Liver (tissue), 9 donors: ENCODE data around the gene ZNF423. TPM values are rescaled to one million over a fixed set of nuclear protein-coding genes. Genes with fewer than 3 reads are reported as not detected.

Experiments used
- DNase-seq: peaks from one replicate; pipeline ENCODE4 v3.0.0-alpha.2; 2017; ENCODE audit warnings: low spot score
- H3K27ac ChIP-seq, 2 donors: one replicate each; pipeline ENCODE4 v1.7.0; 2013; ENCODE audit warnings: inconsistent platforms in 2 of 2, low read length in 2 of 2, control low read depth in 1 of 2, low read depth in 1 of 2, mild to moderate bottlenecking in 1 of 2
- H3K27me3 ChIP-seq, 4 donors: one replicate each; pipeline versions ENCODE4 v1.6.1 to v1.7.0; 2013; ENCODE audit warnings: low read length in 3 of 4, inconsistent platforms in 1 of 4, mild to moderate bottlenecking in 1 of 4, moderate library complexity in 1 of 4; ENCODE audit not compliant: control insufficient read depth in 4 of 4, insufficient read depth in 4 of 4
- H3K36me3 ChIP-seq, 4 donors: one replicate each; pipeline versions ENCODE4 v1.6.1 to v1.7.0; 2013; ENCODE audit warnings: low read length in 3 of 4, mild to moderate bottlenecking in 3 of 4, low read depth in 1 of 4, moderate library complexity in 1 of 4; ENCODE audit not compliant: control insufficient read depth in 4 of 4, insufficient read depth in 3 of 4
- H3K4me1 ChIP-seq, 4 donors: one replicate each; pipeline versions ENCODE4 v1.6.1 to v1.7.0; 2013; ENCODE audit warnings: low read length in 3 of 4, mild to moderate bottlenecking in 3 of 4, moderate library complexity in 1 of 4; ENCODE audit not compliant: control insufficient read depth in 4 of 4, insufficient read depth in 4 of 4
- H3K4me3 ChIP-seq, 3 donors: one replicate each; pipeline versions ENCODE4 v1.6.1 to v1.7.0; 2013; ENCODE audit warnings: low read length in 3 of 3, control low read depth in 1 of 3, low read depth in 1 of 3, mild to moderate bottlenecking in 1 of 3
- H3K9ac ChIP-seq, 2 donors: one replicate each; pipeline ENCODE4 v1.7.0; 2013; ENCODE audit warnings: low read length in 2 of 2, mild to moderate bottlenecking in 2 of 2, moderate library complexity in 2 of 2, control low read depth in 1 of 2, low read depth in 1 of 2
- H3K9me3 ChIP-seq, 4 donors: one replicate each; pipeline versions ENCODE4 v1.6.1 to v1.7.0; 2013; ENCODE audit warnings: low read length in 3 of 4; ENCODE audit not compliant: control insufficient read depth in 4 of 4
- ATF3 ChIP-seq: IDR thresholded peaks from 2 replicates; pipeline ENCODE4 v1.6.1; 2016; ENCODE audit warnings: antibody characterized with exemption
- CTCF ChIP-seq: fragments of 150-350 bp; IDR thresholded peaks from 2 replicates; pipeline ENCODE4 v1.5.1; 2017; ENCODE audit warnings: improper control_type of control experiment, low read depth, low read length; ENCODE audit not compliant: missing input control
- EGR1 ChIP-seq, 2 donors: IDR thresholded peaks; 2 replicates each; pipeline ENCODE4 v1.6.1; 2016 to 2018; ENCODE audit warnings: antibody characterized with exemption in 2 of 2, low read depth in 2 of 2
- FOXA1 ChIP-seq: IDR thresholded peaks from 2 replicates; pipeline ENCODE4 v1.6.1; 2016; ENCODE audit warnings: antibody characterized with exemption
- FOXA2 ChIP-seq: IDR thresholded peaks from 2 replicates; pipeline ENCODE4 v1.6.1; 2016; ENCODE audit warnings: antibody characterized with exemption
- GABPA ChIP-seq, 2 donors: IDR thresholded peaks in 1 of 2; conservative IDR thresholded peaks in 1 of 2; 2 replicates each; pipeline ENCODE4 v1.6.1; 2016; ENCODE audit warnings: antibody characterized with exemption in 2 of 2, mild to moderate bottlenecking in 1 of 2, moderate library complexity in 1 of 2
- HNF4A ChIP-seq, 2 donors: conservative IDR thresholded peaks; 2 replicates each; pipeline ENCODE4 v1.6.1; 2016; ENCODE audit warnings: antibody characterized with exemption in 2 of 2, mild to moderate bottlenecking in 2 of 2
- HNF4G ChIP-seq: IDR thresholded peaks from 2 replicates; pipeline ENCODE4 v1.6.1; 2016; ENCODE audit warnings: antibody characterized with exemption
- JUND ChIP-seq, 2 donors: IDR thresholded peaks; 2 replicates each; pipeline ENCODE4 v1.6.1; 2016; ENCODE audit warnings: antibody characterized with exemption in 2 of 2
- MAX ChIP-seq: IDR thresholded peaks from 2 replicates; pipeline ENCODE4 v1.6.1; 2016; ENCODE audit warnings: antibody characterized with exemption
- NR2F2 ChIP-seq: IDR thresholded peaks from 2 replicates; pipeline ENCODE4 v1.6.1; 2016; ENCODE audit warnings: antibody characterized with exemption
- RAD21 ChIP-seq, 2 donors: IDR thresholded peaks; 2 replicates each; pipeline ENCODE4 v1.6.1; 2016; ENCODE audit warnings: antibody characterized with exemption in 2 of 2, mild to moderate bottlenecking in 2 of 2
- REST ChIP-seq: IDR thresholded peaks from 2 replicates; pipeline ENCODE4 v1.6.1; 2016; ENCODE audit warnings: antibody characterized with exemption, mild to moderate bottlenecking
- RXRA ChIP-seq, 2 donors: IDR thresholded peaks; 2 replicates each; pipeline ENCODE4 v1.6.1; 2017 to 2018; ENCODE audit warnings: antibody characterized with exemption in 2 of 2, mild to moderate bottlenecking in 1 of 2
- SP1 ChIP-seq: IDR thresholded peaks from 2 replicates; pipeline ENCODE4 v1.6.1; 2018; ENCODE audit warnings: antibody characterized with exemption, mild to moderate bottlenecking
- TAF1 ChIP-seq: conservative IDR thresholded peaks from 2 replicates; pipeline ENCODE4 v1.6.1; 2016; ENCODE audit warnings: antibody characterized with exemption, mild to moderate bottlenecking
- YY1 ChIP-seq: IDR thresholded peaks from 2 replicates; pipeline ENCODE4 v1.6.1; 2016; ENCODE audit warnings: antibody characterized with exemption, mild to moderate bottlenecking
- ZBTB33 ChIP-seq: IDR thresholded peaks from 2 replicates; pipeline ENCODE4 v1.6.1; 2016; ENCODE audit warnings: antibody characterized with exemption
- WGBS: extraction: QIAGEN DNeasy Blood & Tissue Kit; methylation state at CpG from one replicate; pipeline ENCODE4 v1.1.7; 2013; 5-methylcytosine and 5-hydroxymethylcytosine counted together
- polyA plus RNA-seq, 2 donors: library from polyadenylated mRNA; stranded (reverse) in 1 of 2; unstranded in 1 of 2; fragments of 200-250 nt in 1 of 2; fragments of >200 nt in 1 of 2; fragmentation: Nextera tagmentation in 1 of 2; extraction: Ambion mirVana in 1 of 2; gene quantifications; one replicate each; pipeline versions ENCODE4 v1.2.1 to v1.2.3, GENCODE V29; 2013 to 2015
- total RNA-seq, 2 donors: library from RNA; depleted of rRNA; stranded (reverse); fragments of >200 nt; gene quantifications; one replicate each; pipeline ENCODE4 v1.2.3, GENCODE V29; 2014
- donor health status: healthy.
- donor health status: healthy.
- donor health status: healthy.
- donor health status: healthy.
- donor health status: healthy.

Gene ZNF423
- total and polyA plus RNA-seq, 4 donors = 0.24 to 1.6 (median 0.39) TPM

GRCh38 chr16:49780433-49780832 is 75.5 kb downstream of the ZNF423 start:
- Histone ChIP-seq H3K4me3 (no peak overlapping the region), H3K4me1 (no peaks in the 10 kb centered on the region), H3K27me3 (no peaks in the 10 kb centered on the region), H3K36me3 (no peaks in the 10 kb centered on the region), H3K9me3 (peaks cover 0 to 3% (median 0%) of the 10 kb centered on the region in 4 donors), H3K9ac (no peak overlapping the region), H3K27ac (no peak overlapping the region)
- WGBS = 75% methylated on average over 12 of the region's 12 CpGs
- TF ChIP-seq CTCF (no peak), RXRA (IDR thresholded peaks at IDR 0.05) (no peak), MAX (no peak), ZBTB33 (no peak), SP1 (no peak), HNF4A (conservative IDR thresholded peaks at IDR 0.05) (no peak), YY1 (no peak), TAF1 (no peak), JUND (IDR thresholded peaks at IDR 0.05) (no peak), EGR1 (IDR thresholded peaks at IDR 0.05; ENCODE audit: low read depth in 2 of 2) (no peak), ATF3 (no peak)
- DNase-seq = no peak

- H3K4me1 ChIP-seq = no peaks in the 10 kb centered on the region
- no peaks in the 10 kb centered on the region for H3K36me3 ChIP-seq
- H3K27ac ChIP-seq = no peak overlapping the region
- TF ChIP-seq NR2F2 = no peak
- TF ChIP-seq ZBTB33 = no peak
- no peak for TF ChIP-seq FOXA2
- no peak for TF ChIP-seq ATF3
- no peak for TF ChIP-seq GABPA (IDR thresholded peaks at IDR 0.05 in 1 of 2, conservative IDR thresholded peaks at IDR 0.05 in 1 of 2)
- TF ChIP-seq EGR1 (IDR thresholded peaks at IDR 0.05; ENCODE audit: low read depth in 2 of 2) = no peak
- TF ChIP-seq TAF1 = no peak
- no peak for TF ChIP-seq RAD21 (IDR thresholded peaks at IDR 0.05)
- TF ChIP-seq SP1 = no peak
- no peak for TF ChIP-seq HNF4A (conservative IDR thresholded peaks at IDR 0.05)
- no peak for TF ChIP-seq JUND (IDR thresholded peaks at IDR 0.05)
- TF ChIP-seq REST = no peak
- no peak for TF ChIP-seq FOXA1
- no peak for TF ChIP-seq HNF4G
- TF ChIP-seq MAX = no peak
- no peak for TF ChIP-seq CTCF
- no peak for TF ChIP-seq RXRA (IDR thresholded peaks at IDR 0.05)
- TF ChIP-seq YY1 = no peak
- DNase-seq = no peak
- no peak overlapping the region for H3K9ac ChIP-seq
- H3K27me3 ChIP-seq = no peaks in the 10 kb centered on the region
- peaks cover 0 to 3% (median 0%) of the 10 kb centered on the region in 4 donors for H3K9me3 ChIP-seq
- 70% methylated on average over 7 of the region's 7 CpGs for whole genome bisulfite sequencing
- H3K4me3 ChIP-seq = no peak overlapping the region
These were observed 75.9 kb downstream of the ZNF423 start for GRCh38 chr16:49779979-49780378.
